Activated effector memory CD4-positive, alpha-beta T cell treated with anti-CD3 and anti-CD28 coated beads, Interleukin-2, amount 50 U/mL, for 16 hours (primary cell): ENCODE results near the gene SLCO2A1.
"Not testable (repeated sequence)": the region's sequence is repeated elsewhere in the genome, so short reads cannot be mapped to it uniquely, and the experiment has no call there.

ENCODE experiments used
- DNase-seq: peaks from one replicate; pipeline ENCODE4 v3.0.0-alpha.2; 2020

The SLCO2A1 gene

GRCh38 chr3:134029734-134030378 lies at the start of gene SLCO2A1:
Gene SLCO2A1 (minus strand): TSS chr3:134029925. CDS start chr3:134029802, 123 bp downstream.
- DNase-seq: no peak

GRCh38 chr3:134079111-134079547 lies 49.4 kb upstream of the SLCO2A1 start:
- no peak for DNase-seq

- DNase-seq: no peak
Measured at GRCh38 chr3:134078169-134078831, 48.6 kb upstream of the SLCO2A1 start.

GRCh38 chr3:134077649-134078161 lies 48.0 kb upstream of the SLCO2A1 start:
- DNase-seq: no peak

GRCh38 chr3:134076851-134077250 lies 47.1 kb upstream of the SLCO2A1 start:
- DNase-seq: no peak

GRCh38 chr3:134075846-134076245 lies 46.1 kb upstream of the SLCO2A1 start:
- DNase-seq: no peak

GRCh38 chr3:134075568-134075825 lies 45.8 kb upstream of the SLCO2A1 start:
- no peak for DNase-seq

- DNase-seq: no peak
Measured at GRCh38 chr3:134074790-134075567, 45.3 kb upstream of the SLCO2A1 start.

GRCh38 chr3:134074001-134074789 lies 44.5 kb upstream of the SLCO2A1 start:
- DNase-seq: no peak

- DNase-seq: no peak
Measured at GRCh38 chr3:134073583-134073945, 43.8 kb upstream of the SLCO2A1 start.

GRCh38 chr3:134072881-134073582 lies 43.3 kb upstream of the SLCO2A1 start:
- DNase-seq: no peak

GRCh38 chr3:134070281-134070680 lies 40.6 kb upstream of the SLCO2A1 start:
- not testable (repeated sequence) for DNase-seq

- no peak for DNase-seq
Measured at GRCh38 chr3:134068429-134068828, 38.7 kb upstream of the SLCO2A1 start.

GRCh38 chr3:134067531-134068161 lies 37.9 kb upstream of the SLCO2A1 start:
- no peak for DNase-seq

GRCh38 chr3:134066651-134067530 lies 37.2 kb upstream of the SLCO2A1 start:
- no peak for DNase-seq

- no peak for DNase-seq
Measured at GRCh38 chr3:134066158-134066541, 36.4 kb upstream of the SLCO2A1 start.

GRCh38 chr3:134065252-134066157 lies 35.8 kb upstream of the SLCO2A1 start:
- DNase-seq: no peak

GRCh38 chr3:134064081-134064480 lies 34.4 kb upstream of the SLCO2A1 start:
- DNase-seq: no peak

GRCh38 chr3:134061401-134061800 lies 31.7 kb upstream of the SLCO2A1 start:
- no peak for DNase-seq
